ENCODE results near the gene REL.

Gene REL

DNA sequence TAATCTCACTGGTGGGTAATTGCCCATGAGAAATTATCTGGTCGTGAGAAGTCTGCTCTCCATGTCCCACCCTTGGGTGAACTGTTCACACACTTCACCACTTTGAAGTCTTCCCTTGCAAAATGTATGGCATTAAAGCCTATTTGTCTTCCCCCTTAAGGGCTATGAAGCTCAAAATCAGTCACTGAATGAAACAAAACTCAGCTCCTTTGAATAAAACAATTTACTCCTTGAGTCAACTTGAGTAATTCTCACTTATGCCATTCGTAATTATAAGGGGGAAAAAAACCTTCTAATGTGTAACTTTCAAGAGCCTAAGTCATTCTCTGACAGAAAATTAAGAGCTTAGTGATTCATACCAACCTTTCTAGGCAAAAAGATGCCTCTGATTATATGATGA, 48.8 kb upstream of the REL start:
- Histone ChIP-seq H3K4me3 (ENCODE audit: low read depth, low read length) (no peak overlapping the region), H3K36me3 (ENCODE audit: control insufficient read depth in 2 of 2, insufficient read depth in 1 of 2, low read length in 2 of 2) (no peaks in the 10 kb centered on the region), H3K27ac (ENCODE audit: extremely low read depth, low read depth, low read length) (no peak overlapping the region), H3K9me3 (ENCODE audit: control insufficient read depth, insufficient read depth, low read depth, low read length) (no peaks in the 10 kb centered on the region), H3K4me1 (ENCODE audit: control insufficient read depth, insufficient read depth, low read length) (no peaks in the 10 kb centered on the region)
- CTCF ChIA-PET = no interaction called here
- TF ChIP-seq KLF16 (tag by site-specific recombination; IDR thresholded peaks at IDR 0.05) = no peak
- TF ChIP-seq ZFP3 (tag by site-specific recombination; IDR thresholded peaks at IDR 0.05; ENCODE audit: low read depth) = no peak
- TF ChIP-seq ZNF510 (tag by site-specific recombination; IDR thresholded peaks at IDR 0.05; ENCODE audit: insufficient replicate concordance) = no peak
- POLR2A ChIA-PET = no interaction called here

GRCh38 chr2:60834270-60834717, 47.1 kb upstream of the REL start:
- Histone ChIP-seq H3K4me1 (ENCODE audit: control insufficient read depth, insufficient read depth, low read length) (no peaks in the 10 kb centered on the region), H3K36me3 (ENCODE audit: control insufficient read depth in 2 of 2, insufficient read depth in 1 of 2, low read length in 2 of 2) (no peaks in the 10 kb centered on the region), H3K4me3 (ENCODE audit: low read depth, low read length) (no peak overlapping the region), H3K9me3 (ENCODE audit: control insufficient read depth, insufficient read depth, low read depth, low read length) (no peaks in the 10 kb centered on the region), H3K27ac (ENCODE audit: extremely low read depth, low read depth, low read length) (no peak overlapping the region)
- CTCF ChIA-PET = interaction anchor here (0.6 to 0.7 kb wide), 2 partner anchors 14 to 40 kb away, joined by 3 to 5 read pairs; no protein-coding TSS in a partner anchor
- POLR2A ChIA-PET = interaction anchor here (0.9 kb wide), 1 partner anchor 17 kb away, joined by 3 read pairs; no protein-coding TSS in a partner anchor
- TF ChIP-seq ZNF140 (tag by site-specific recombination; IDR thresholded peaks at IDR 0.05) (no peak), IKZF3 (tag by site-specific recombination; IDR thresholded peaks at IDR 0.05) (no peak), ZNF600 (tag by site-specific recombination; IDR thresholded peaks at IDR 0.05) (no peak), ZNF24 (tag by site-specific recombination; IDR thresholded peaks at IDR 0.05) (no peak), GLI4 (tag by site-specific recombination; IDR thresholded peaks at IDR 0.05) (no peak), HOXD13 (CRISPR knock-in tag; IDR thresholded peaks at IDR 0.05; ENCODE audit: borderline replicate concordance) (no peak), RBAK (tag by site-specific recombination; IDR thresholded peaks at IDR 0.05) (no peak)
- TF ChIP-seq, protein P1, sequence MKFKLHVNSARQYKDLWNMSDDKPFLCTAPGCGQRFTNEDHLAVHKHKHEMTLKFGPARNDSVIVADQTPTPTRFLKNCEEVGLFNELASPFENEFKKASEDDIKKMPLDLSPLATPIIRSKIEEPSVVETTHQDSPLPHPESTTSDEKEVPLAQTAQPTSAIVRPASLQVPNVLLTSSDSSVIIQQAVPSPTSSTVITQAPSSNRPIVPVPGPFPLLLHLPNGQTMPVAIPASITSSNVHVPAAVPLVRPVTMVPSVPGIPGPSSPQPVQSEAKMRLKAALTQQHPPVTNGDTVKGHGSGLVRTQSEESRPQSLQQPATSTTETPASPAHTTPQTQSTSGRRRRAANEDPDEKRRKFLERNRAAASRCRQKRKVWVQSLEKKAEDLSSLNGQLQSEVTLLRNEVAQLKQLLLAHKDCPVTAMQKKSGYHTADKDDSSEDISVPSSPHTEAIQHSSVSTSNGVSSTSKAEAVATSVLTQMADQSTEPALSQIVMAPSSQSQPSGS (tag by site-specific recombination; IDR thresholded peaks at IDR 0.05; ENCODE audit: low read depth) = 0 out of 2 replicates have a peak, but pooled peaks have one; percentile 17

DNA sequence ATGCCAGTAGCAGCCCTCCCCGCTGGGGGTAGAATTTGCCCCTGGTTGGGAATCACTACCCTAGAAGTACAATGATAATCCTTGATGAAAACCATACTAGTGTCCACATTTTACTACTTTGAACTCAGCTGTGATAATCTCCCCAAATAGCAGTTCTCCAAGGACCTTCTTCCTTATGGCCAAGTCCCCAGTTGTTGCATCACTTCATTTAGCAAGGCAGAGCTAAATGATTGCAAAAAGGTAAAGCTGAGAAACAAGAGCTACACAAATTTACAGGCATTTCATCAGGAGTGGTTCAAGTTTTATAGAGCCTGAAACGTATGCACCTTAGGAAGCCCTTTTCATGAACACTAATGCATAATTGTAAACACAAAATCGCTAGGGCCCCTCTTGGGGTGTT, 44.9 kb upstream of the REL start:
- H3K4me3 ChIP-seq (ENCODE audit: low read depth, low read length) = no peak overlapping the region
- no peaks in the 10 kb centered on the region for H3K36me3 ChIP-seq (ENCODE audit: control insufficient read depth in 2 of 2, insufficient read depth in 1 of 2, low read length in 2 of 2)
- ChIA-PET CTCF (interaction anchor here (0.6 to 0.7 kb wide), 2 partner anchors 160 to 1742 kb away, joined by 3 read pairs; no protein-coding TSS in a partner anchor), POLR2A (no interaction called here)
- no peak overlapping the region for H3K27ac ChIP-seq (ENCODE audit: extremely low read depth, low read depth, low read length)
- TF ChIP-seq ZNF133 (tag by site-specific recombination; IDR thresholded peaks at IDR 0.05) = no peak
- TF ChIP-seq KLF16 (tag by site-specific recombination; IDR thresholded peaks at IDR 0.05) = no peak
- no peak for TF ChIP-seq SCRT2 (tag by site-specific recombination; IDR thresholded peaks at IDR 0.05)
- no peak for TF ChIP-seq ZNF26 (tag by site-specific recombination; IDR thresholded peaks at IDR 0.05)
- TF ChIP-seq, protein P2, sequence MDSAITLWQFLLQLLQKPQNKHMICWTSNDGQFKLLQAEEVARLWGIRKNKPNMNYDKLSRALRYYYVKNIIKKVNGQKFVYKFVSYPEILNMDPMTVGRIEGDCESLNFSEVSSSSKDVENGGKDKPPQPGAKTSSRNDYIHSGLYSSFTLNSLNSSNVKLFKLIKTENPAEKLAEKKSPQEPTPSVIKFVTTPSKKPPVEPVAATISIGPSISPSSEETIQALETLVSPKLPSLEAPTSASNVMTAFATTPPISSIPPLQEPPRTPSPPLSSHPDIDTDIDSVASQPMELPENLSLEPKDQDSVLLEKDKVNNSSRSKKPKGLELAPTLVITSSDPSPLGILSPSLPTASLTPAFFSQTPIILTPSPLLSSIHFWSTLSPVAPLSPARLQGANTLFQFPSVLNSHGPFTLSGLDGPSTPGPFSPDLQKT (IDR thresholded peaks at IDR 0.05; ENCODE audit: borderline replicate concordance, low read depth, low read length) = no peak
- no peak for TF ChIP-seq ZSCAN4 (tag by site-specific recombination; IDR thresholded peaks at IDR 0.05)
- no peak for TF ChIP-seq ZNF23 (tag by site-specific recombination; IDR thresholded peaks at IDR 0.05; ENCODE audit: borderline replicate concordance)
- no peak for TF ChIP-seq ZNF211 (tag by site-specific recombination; IDR thresholded peaks at IDR 0.05; ENCODE audit: low read depth)
- H3K9me3 ChIP-seq (ENCODE audit: control insufficient read depth, insufficient read depth, low read depth, low read length) = no peaks in the 10 kb centered on the region
- no peaks in the 10 kb centered on the region for H3K4me1 ChIP-seq (ENCODE audit: control insufficient read depth, insufficient read depth, low read length)

All from HEK293 (cell line).